HCT116 (cell line): Measurements from ENCODE around the gene RARS1. TPM values are rescaled to one million over a fixed set of nuclear protein-coding genes. Genes with fewer than 3 reads are reported as not detected.

Source experiments
- ATAC-seq: fragments of 200-7000 bp; cut with Tn5 transposase; 2 replicates; pipeline ENCODE4 v1.9.1; 2020; ENCODE audit warnings: mild to moderate bottlenecking, moderate library complexity
- BruUV-seq: library from RNA; stranded (reverse); fragments of 400-500 nt; replicated peaks from 2 replicates; lab custom pipeline; 2021; lab: Mats Ljungman, UMichigan
- CTCF ChIA-PET: fragments of 300-600 bp; sonication (Branson Sonifier 250); formaldehyde crosslinking; loops from one replicate; lab custom pipeline; 2021; ENCODE audit warnings: antibody characterized with exemption; lab: Charles Lee
- POLR2A ChIA-PET: fragments of 300-600, 350-600 bp; sonication (Branson Sonifier 250); formaldehyde crosslinking; loops from one replicate; lab custom pipeline; 2021; ENCODE audit warnings: antibody characterized with exemption; lab: Charles Lee
- RAD21 ChIA-PET, 2 experiments: fragments of 300-600 bp; sonication (Branson Sonifier 250); formaldehyde crosslinking; loops; one replicate each; lab custom pipeline; 2023; ENCODE audit warnings: low total read pairs in 2 of 2; ENCODE audit not compliant: uncharacterized antibody in 2 of 2, unreplicated experiment in 2 of 2, low non-redundant PET in 1 of 2; lab: Charles Lee
- DNase-seq: peaks from one replicate; pipeline ENCODE4 v3.0.0-alpha.2; 2010; ENCODE audit warnings: low read depth, low spot score
- H2AFZ ChIP-seq: fragments of 200-600 bp; shearing (Covaris generic), sonication (generic); 2 replicates; pipeline ENCODE4 v1.6.1; 2017; ENCODE audit warnings: low read depth, mixed run types, mixed read lengths, antibody characterized with exemption, low read length; ENCODE audit not compliant: poor library complexity, severe bottlenecking
- H3K27ac ChIP-seq: 2 replicates; pipeline ENCODE4 v1.5.1; 2012; ENCODE audit warnings: low read depth, low read length
- H3K27me3 ChIP-seq: fragments of 200-600 bp; sonication (generic); 2 replicates; pipeline ENCODE4 v1.6.1; 2016; ENCODE audit warnings: mixed run types, low read length, mixed read lengths; ENCODE audit not compliant: insufficient read depth
- H3K36me3 ChIP-seq, 2 experiments: fragments of 200-500 bp in 1 of 2; fragments of 200-600 bp in 1 of 2; sonication (Bioruptor generic) in 1 of 2; sonication (generic) in 1 of 2; 2 replicates each; pipeline versions ENCODE4 v1.5.1 to v1.6.1; 2014 to 2016; ENCODE audit warnings: low read length in 2 of 2, inconsistent platforms in 1 of 2, mixed read lengths in 1 of 2, mixed run types in 1 of 2; ENCODE audit not compliant: insufficient read depth in 2 of 2, control insufficient read depth in 1 of 2
- H3K4me1 ChIP-seq, 2 experiments: fragments of 200-600 bp in 1 of 2; sonication (generic) in 1 of 2; 2 replicates each; pipeline versions ENCODE4 v1.5.1 to v1.6.1; 2012 to 2017; ENCODE audit warnings: low read length in 2 of 2, inconsistent platforms in 1 of 2, mild to moderate bottlenecking in 1 of 2, mixed read lengths in 1 of 2, mixed run types in 1 of 2, moderate library complexity in 1 of 2; ENCODE audit not compliant: insufficient read depth in 2 of 2, control insufficient read depth in 1 of 2
- H3K4me2 ChIP-seq: fragments of 200-600 bp; sonication (generic); 2 replicates; pipeline ENCODE4 v1.6.1; 2017; ENCODE audit warnings: mixed run types, low read length, mixed read lengths
- H3K4me3 ChIP-seq, 2 experiments: fragments of 200-600 bp in 1 of 2; sonication (generic) in 1 of 2; replicated peaks in 1 of 2; 2 replicates each; pipeline ENCODE4 v1.5.1; 2011 to 2016; ENCODE audit warnings: low read length in 2 of 2, control low read depth in 1 of 2, low read depth in 1 of 2, mild to moderate bottlenecking in 1 of 2, mixed read lengths in 1 of 2, mixed run types in 1 of 2
- H3K79me2 ChIP-seq: fragments of 200-600 bp; sonication (generic); 2 replicates; pipeline ENCODE4 v1.6.1; 2017; ENCODE audit warnings: mild to moderate bottlenecking, mixed run types, low read length, moderate library complexity, mixed read lengths; ENCODE audit not compliant: insufficient read depth
- H3K9ac ChIP-seq: fragments of 200-600 bp; sonication (generic); 2 replicates; pipeline ENCODE4 v1.6.1; 2016; ENCODE audit warnings: low read length, mixed read lengths
- H3K9me2 ChIP-seq: fragments of 200-600 bp; sonication (generic), shearing (Covaris generic); 2 replicates; pipeline ENCODE4 v1.6.1; 2017; ENCODE audit warnings: mixed run types, mild to moderate bottlenecking, moderate library complexity; ENCODE audit not compliant: insufficient read depth
- H3K9me3 ChIP-seq, 2 experiments: fragments of 200-500 bp in 1 of 2; fragments of 200-600 bp in 1 of 2; sonication (Bioruptor generic) in 1 of 2; sonication (generic) in 1 of 2; 2 replicates each; pipeline ENCODE4 v1.6.1; 2014 to 2017; ENCODE audit warnings: low read length in 2 of 2, mixed read lengths in 2 of 2, inconsistent platforms in 1 of 2, low read depth in 1 of 2, mild to moderate bottlenecking in 1 of 2, mixed run types in 1 of 2, moderate library complexity in 1 of 2; ENCODE audit not compliant: control insufficient read depth in 1 of 2, insufficient read depth in 1 of 2
- H4K20me1 ChIP-seq: fragments of 200-600 bp; sonication (generic), shearing (Covaris generic); 2 replicates; pipeline ENCODE4 v1.6.1; 2017; ENCODE audit warnings: mixed run types, mild to moderate bottlenecking, moderate library complexity; ENCODE audit not compliant: insufficient read depth
- JUND ChIP-seq: IDR thresholded peaks from 2 replicates; pipeline ENCODE4 v1.6.1; 2012
- POLR2A ChIP-seq: IDR thresholded peaks from 2 replicates; pipeline ENCODE4 v1.7.0; 2011; ENCODE audit warnings: borderline replicate concordance; ENCODE audit not compliant: insufficient read depth, insufficient read length; ENCODE audit errors: extremely low read depth
- POLR2AphosphoS5 ChIP-seq: IDR thresholded peaks from 2 replicates; pipeline ENCODE4 v1.6.1; 2011; ENCODE audit warnings: mild to moderate bottlenecking, low read depth, low read length, moderate library complexity
- RAD21 ChIP-seq: IDR thresholded peaks from 2 replicates; pipeline ENCODE4 v1.6.1; 2012; ENCODE audit warnings: low read depth, mild to moderate bottlenecking
- SIN3A ChIP-seq: IDR thresholded peaks from 2 replicates; pipeline ENCODE4 v1.6.1; 2012; ENCODE audit warnings: low read depth
- SRF ChIP-seq: IDR thresholded peaks from 2 replicates; pipeline ENCODE4 v1.6.1; 2012; ENCODE audit warnings: low read depth
- YY1 ChIP-seq: IDR thresholded peaks from 2 replicates; pipeline ENCODE4 v1.6.1; 2011; ENCODE audit warnings: low read length, low read depth, moderate library complexity, mild to moderate bottlenecking; ENCODE audit not compliant: insufficient replicate concordance; ENCODE audit errors: extremely low read depth
- ZFX ChIP-seq: fragments of 450-650 bp; IDR thresholded peaks from 2 replicates; pipeline ENCODE4 v1.6.1; 2017
- ZNF274 ChIP-seq: fragments of 200-500 bp; sonication (Bioruptor generic); IDR thresholded peaks from 2 replicates; pipeline ENCODE4 v1.6.1; 2014; ENCODE audit warnings: mild to moderate bottlenecking, low read depth, low read length, inconsistent platforms
- intact Hi-C: fragments of 100-400 bp; cut with micrococcal nuclease; formaldehyde crosslinking; loops from 2 replicates; pipeline ENCODE4 v1.10.0; 2022
- total RNA-seq: library from RNA; stranded (reverse); gene quantifications from one replicate; pipeline ENCODE4 v1.2.1, GENCODE V29; 2021; ENCODE audit not compliant: unreplicated experiment
- TF ChIP-seq, protein P1 (sequence below): IDR thresholded peaks from 2 replicates; pipeline ENCODE4 v1.6.1; 2012
- TF ChIP-seq, protein P2 (sequence below): IDR thresholded peaks from 2 replicates; pipeline ENCODE4 v1.6.1; 2012

RARS1 gene
- total RNA-seq, 1 experiment from 2014 or later = 122 TPM

DNA sequence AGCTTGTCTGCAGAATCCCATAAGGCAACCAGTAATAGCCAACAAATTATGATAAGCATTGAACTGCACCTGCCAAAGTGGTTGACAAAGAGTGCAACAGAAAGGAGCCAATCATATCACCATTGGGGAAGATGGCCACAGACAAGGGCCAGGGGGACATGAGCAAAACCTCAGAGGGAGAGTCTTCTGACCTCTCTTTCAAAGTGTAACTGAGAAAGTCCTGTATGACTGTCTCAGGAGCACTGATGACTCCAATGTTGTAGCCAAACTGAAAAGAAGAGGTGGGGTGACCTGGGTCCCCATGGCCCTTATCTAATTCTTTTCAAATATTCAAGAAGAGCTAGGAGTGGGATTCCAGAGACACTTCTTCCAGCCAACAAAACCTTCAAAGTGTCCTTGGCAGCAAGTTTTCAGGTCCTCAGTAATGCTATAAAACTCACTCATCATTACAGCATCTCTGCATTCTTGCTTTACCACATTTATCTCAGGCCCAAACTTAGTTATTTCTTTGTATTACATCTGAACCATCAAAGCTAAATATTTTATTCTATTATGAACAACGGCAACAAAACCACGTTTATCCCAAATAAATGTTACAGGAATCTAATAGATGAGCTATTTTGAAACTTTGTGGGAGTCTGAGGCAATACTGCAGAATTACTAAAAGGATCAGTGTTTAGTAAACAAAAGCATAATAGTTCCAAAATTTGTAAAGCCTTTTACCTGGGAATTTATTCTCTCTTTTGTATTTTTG, 67.3 kb downstream of the RARS1 start:
- no TSS peak for BruUV-seq

DNA sequence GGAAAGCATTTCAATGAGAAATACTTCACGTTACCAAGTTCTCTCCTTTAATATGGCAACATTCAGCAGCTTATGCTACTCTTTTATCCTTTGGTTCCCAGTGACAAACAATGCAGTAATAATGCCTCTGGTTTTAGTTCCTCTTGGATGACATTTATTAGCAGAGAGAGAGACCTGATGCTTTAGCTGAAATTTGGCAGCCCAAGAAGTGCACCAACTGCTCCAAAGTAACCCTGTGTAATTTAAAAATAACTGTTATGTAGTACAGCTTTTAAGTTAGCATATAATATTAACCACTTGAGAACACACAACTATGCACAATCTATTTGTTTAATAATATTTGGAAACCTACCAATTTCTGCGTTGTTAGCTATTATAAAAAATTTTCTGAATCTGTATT, 71.1 kb downstream of the RARS1 start:
- RAD21 ChIA-PET = no interaction called here
- BruUV-seq = no TSS peak
- Histone ChIP-seq H3K79me2 (peaks cover 17% of the 10 kb centered on the region), H3K4me2 (no peak overlapping the region), H3K4me3 (no peak overlapping the region)
- TF ChIP-seq RAD21 (no peak), YY1 (no peak), POLR2A (no peak)
- TF ChIP-seq, all 23 proteins: peak for 0
- Histone ChIP-seq H3K36me3 (peaks cover 38 to 45% of the 10 kb centered on the region in 2 experiments; a peak in 3 of 4 replicates), H3K27me3 (no peaks in the 10 kb centered on the region), H3K27ac (no peak overlapping the region), H3K9me2 (no peaks in the 10 kb centered on the region), H3K4me1 (no peaks in the 10 kb centered on the region), H2AFZ (no peak overlapping the region), H3K9me3 (no peaks in the 10 kb centered on the region), H3K9ac (no peak overlapping the region), H4K20me1 (no peaks in the 10 kb centered on the region)
- ChIA-PET POLR2A (no interaction called here), CTCF (no interaction called here)
- no peak for ATAC-seq
- intact Hi-C loops = no loop called here
- no peak for DNase-seq

More for the DNA sequence above, 67.3 kb downstream of the RARS1 start:
- Histone ChIP-seq H3K9ac (no peak overlapping the region), H3K27ac (no peak overlapping the region), H2AFZ (no peak overlapping the region), H3K36me3 (peaks cover 23 to 26% of the 10 kb centered on the region in 2 experiments; a peak in 3 of 4 replicates), H3K27me3 (no peaks in the 10 kb centered on the region), H3K9me3 (no peaks in the 10 kb centered on the region), H3K4me1 (no peaks in the 10 kb centered on the region), H3K4me3 (no peak overlapping the region), H3K4me2 (no peak overlapping the region), H3K79me2 (peaks cover 35% of the 10 kb centered on the region), H4K20me1 (no peaks in the 10 kb centered on the region)
- RAD21 ChIA-PET = no interaction called here
- DNase-seq = no peak
- CTCF ChIA-PET = no interaction called here
- no peak for ATAC-seq
- no peak for TF ChIP-seq JUND
- TF ChIP-seq YY1 = no peak
- TF ChIP-seq, protein P1, sequence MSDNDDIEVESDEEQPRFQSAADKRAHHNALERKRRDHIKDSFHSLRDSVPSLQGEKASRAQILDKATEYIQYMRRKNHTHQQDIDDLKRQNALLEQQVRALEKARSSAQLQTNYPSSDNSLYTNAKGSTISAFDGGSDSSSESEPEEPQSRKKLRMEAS = no peak
- TF ChIP-seq ZFX = no peak
- TF ChIP-seq, protein P2, sequence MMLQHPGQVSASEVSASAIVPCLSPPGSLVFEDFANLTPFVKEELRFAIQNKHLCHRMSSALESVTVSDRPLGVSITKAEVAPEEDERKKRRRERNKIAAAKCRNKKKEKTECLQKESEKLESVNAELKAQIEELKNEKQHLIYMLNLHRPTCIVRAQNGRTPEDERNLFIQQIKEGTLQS = no peak
- no peak for TF ChIP-seq SRF
- no peak for TF ChIP-seq POLR2AphosphoS5
- TF ChIP-seq ZNF274 = no peak
- no peak for TF ChIP-seq RAD21
- no peak for TF ChIP-seq POLR2A
- no peak for TF ChIP-seq SIN3A
- TF ChIP-seq, all 23 proteins: peak for 0
- intact Hi-C loops = no loop called here
- POLR2A ChIA-PET = no interaction called here
- H3K9me2 ChIP-seq = no peaks in the 10 kb centered on the region; the same call in 1 of the 2 replicates
